Sigmoid colon (tissue), 7 donors: ENCODE measurements around the gene AP2A2. TPM values are rescaled to one million over a fixed set of nuclear protein-coding genes. Genes with fewer than 3 reads are reported as not detected.

Experiments used
- DNase-seq: peaks from one replicate; pipeline ENCODE4 v3.0.0-alpha.2; 2019
- H3K27ac ChIP-seq, 4 donors: fragments of 200-600 bp; sonication (generic); one replicate each; pipeline ENCODE4 v1.5.1; 2016 to 2019; ENCODE audit warnings: mild to moderate bottlenecking in 1 of 4
- H3K27me3 ChIP-seq, 3 donors: fragments of 200-600 bp; sonication (generic); one replicate each; pipeline ENCODE4 v1.5.1; 2019; ENCODE audit warnings: mild to moderate bottlenecking in 1 of 3
- H3K36me3 ChIP-seq, 4 donors: fragments of 200-600 bp; sonication (generic); one replicate each; pipeline ENCODE4 v1.5.1; 2016 to 2019
- H3K4me1 ChIP-seq, 4 donors: fragments of 200-600 bp; sonication (generic); one replicate each; pipeline ENCODE4 v1.5.1; 2017 to 2019
- H3K4me3 ChIP-seq, 4 donors: fragments of 200-600 bp; sonication (generic); one replicate each; pipeline ENCODE4 v1.5.1; 2017 to 2019; ENCODE audit warnings: mild to moderate bottlenecking in 2 of 4, moderate library complexity in 1 of 4
- H3K9me3 ChIP-seq, 4 donors: fragments of 200-600 bp in 3 of 4; sonication (generic) in 3 of 4; one replicate each; pipeline versions ENCODE4 v1.5.1 to v1.6.1; 2013 to 2019
- EP300 ChIP-seq, 4 donors: sonication (generic); formaldehyde crosslinking; IDR thresholded peaks; one replicate each; pipeline ENCODE4 v1.6.1; 2017; ENCODE audit warnings: antibody characterized with exemption in 4 of 4
- POLR2A ChIP-seq, 2 donors: fragments of 450-650 bp; IDR thresholded peaks; one replicate each; pipeline ENCODE4 v1.6.1; 2016; ENCODE audit warnings: antibody characterized with exemption in 2 of 2, mild to moderate bottlenecking in 2 of 2, moderate library complexity in 2 of 2
- POLR2AphosphoS5 ChIP-seq, 4 donors: sonication (generic); formaldehyde crosslinking; IDR thresholded peaks; one replicate each; pipeline ENCODE4 v1.6.1; 2017; ENCODE audit warnings: antibody characterized with exemption in 4 of 4
- WGBS, 2 donors: extraction: QIAGEN DNeasy Blood & Tissue Kit; methylation state at CpG; one replicate each; pipeline ENCODE4 v1.1.7; 2013; 5-methylcytosine and 5-hydroxymethylcytosine counted together
- intact Hi-C: fragments of 100-400 bp; cut with DNase I; formaldehyde crosslinking; loops from one replicate; pipeline ENCODE4 v1.15.1; 2023
- polyA plus RNA-seq, 3 donors: library from polyadenylated mRNA; stranded (reverse); fragments of 200-250 nt; gene quantifications; one replicate each; pipeline ENCODE4 v1.2.3, GENCODE V29; 2013
- total RNA-seq, 4 donors: library from RNA; depleted of rRNA; stranded (reverse); fragments of >200 nt; gene quantifications; one replicate each; pipeline ENCODE4 v1.1.0, GENCODE V29; 2016
- TF ChIP-seq, protein P1 (sequence below), 4 experiments: fragments of 450-650 bp in 3 of 4; fragments of 200-600 bp in 1 of 4; IDR thresholded peaks; one replicate each; pipeline ENCODE4 v1.5.1; 2016 to 2019; ENCODE audit warnings: antibody characterized with exemption in 4 of 4, mild to moderate bottlenecking in 3 of 4, moderate library complexity in 2 of 4
- donor health status: healthy with polysubstance abuse.
- donor health status: Bipolar disorder and iron deficiency.
- donor health status: healthy.

AP2A2 gene
- total and polyA plus RNA-seq, 7 donors, result 21.0 to 78.4 (median 47.0) TPM

DNA sequence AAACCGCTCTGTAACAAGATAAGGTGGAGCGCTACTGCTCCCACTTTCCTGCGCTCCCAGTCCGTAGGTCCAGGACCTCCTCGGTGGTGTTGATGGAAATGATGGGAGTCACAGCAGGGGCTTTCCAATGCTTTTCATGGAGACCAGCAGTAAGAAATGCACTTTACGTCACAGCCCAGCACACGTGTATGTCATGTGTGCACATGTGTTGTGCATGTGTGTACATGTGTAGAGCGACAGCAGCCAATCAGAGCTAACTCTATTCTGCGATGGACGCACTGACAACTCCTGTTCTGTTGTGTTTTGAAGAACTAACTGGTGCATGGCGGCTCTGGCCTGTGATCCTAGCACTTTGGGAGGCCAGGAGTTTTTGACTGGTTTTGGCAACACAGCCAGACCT, 16.3 kb upstream of the AP2A2 start:
- Histone ChIP-seq H3K4me3 (no peak overlapping the region), H3K9me3 (no peaks in the 10 kb centered on the region), H3K27me3 (no peaks in the 10 kb centered on the region), H3K36me3 (peaks cover 0 to 6% (median 3%) of the 10 kb centered on the region in 4 donors), H3K27ac (no peak overlapping the region), H3K4me1 (peaks cover 0 to 27% (median 18%) of the 10 kb centered on the region in 4 donors)
- TF ChIP-seq POLR2AphosphoS5 (IDR thresholded peaks at IDR 0.05) (no peak), POLR2A (IDR thresholded peaks at IDR 0.05) (no peak), EP300 (IDR thresholded peaks at IDR 0.05) (no peak)
- TF ChIP-seq, protein P1, sequence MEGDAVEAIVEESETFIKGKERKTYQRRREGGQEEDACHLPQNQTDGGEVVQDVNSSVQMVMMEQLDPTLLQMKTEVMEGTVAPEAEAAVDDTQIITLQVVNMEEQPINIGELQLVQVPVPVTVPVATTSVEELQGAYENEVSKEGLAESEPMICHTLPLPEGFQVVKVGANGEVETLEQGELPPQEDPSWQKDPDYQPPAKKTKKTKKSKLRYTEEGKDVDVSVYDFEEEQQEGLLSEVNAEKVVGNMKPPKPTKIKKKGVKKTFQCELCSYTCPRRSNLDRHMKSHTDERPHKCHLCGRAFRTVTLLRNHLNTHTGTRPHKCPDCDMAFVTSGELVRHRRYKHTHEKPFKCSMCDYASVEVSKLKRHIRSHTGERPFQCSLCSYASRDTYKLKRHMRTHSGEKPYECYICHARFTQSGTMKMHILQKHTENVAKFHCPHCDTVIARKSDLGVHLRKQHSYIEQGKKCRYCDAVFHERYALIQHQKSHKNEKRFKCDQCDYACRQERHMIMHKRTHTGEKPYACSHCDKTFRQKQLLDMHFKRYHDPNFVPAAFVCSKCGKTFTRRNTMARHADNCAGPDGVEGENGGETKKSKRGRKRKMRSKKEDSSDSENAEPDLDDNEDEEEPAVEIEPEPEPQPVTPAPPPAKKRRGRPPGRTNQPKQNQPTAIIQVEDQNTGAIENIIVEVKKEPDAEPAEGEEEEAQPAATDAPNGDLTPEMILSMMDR (IDR thresholded peaks at IDR 0.05), result no peak
- intact Hi-C loops, result no loop called here
- 93 to 94% methylated on average over 11 of the region's 11 CpGs for WGBS, 2 donors
- no peak for DNase-seq

DNA sequence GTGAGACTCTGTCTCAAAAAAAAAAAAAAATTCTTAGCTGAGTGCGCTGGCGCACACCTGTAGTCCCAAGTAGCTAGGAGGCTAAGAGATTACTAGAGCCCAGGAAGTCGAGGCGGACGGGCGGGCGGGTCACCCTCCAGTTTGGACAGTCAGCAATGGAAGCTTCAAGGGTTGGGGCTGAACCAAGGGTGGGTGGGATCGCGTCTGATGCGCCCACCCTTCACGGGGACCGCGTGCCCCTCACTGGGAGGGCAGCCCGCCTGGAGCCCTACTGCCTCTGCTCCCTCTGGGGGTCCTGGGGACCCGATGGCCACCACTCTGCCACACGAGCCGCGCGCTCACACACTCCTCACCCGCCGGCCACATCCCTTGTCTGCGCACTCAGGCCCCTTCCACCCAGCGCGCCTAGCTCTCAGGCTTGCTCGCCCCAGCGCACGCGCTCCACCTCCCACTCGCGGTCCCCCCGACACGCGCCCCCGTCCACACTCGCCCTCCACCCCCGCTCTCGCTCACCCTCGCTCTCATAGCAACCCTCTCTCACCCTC, 15.6 kb upstream of the AP2A2 start:
- 1 to 3% methylated on average over 38 of the region's 38 CpGs for WGBS, 2 donors
- Histone ChIP-seq H3K9me3 (no peaks in the 10 kb centered on the region), H3K27ac (peak overlapping the region; percentile 91 to 96 (median 94)), H3K27me3 (no peaks in the 10 kb centered on the region), H3K36me3 (peaks cover 0 to 4% (median 0%) of the 10 kb centered on the region in 4 donors), H3K4me3 (peak overlapping the region; percentile 73 to 93 (median 82)), H3K4me1 (peaks cover 0 to 27% (median 18%) of the 10 kb centered on the region in 4 donors)
- TF ChIP-seq EP300 (IDR thresholded peaks at IDR 0.05), result no peak
- TF ChIP-seq, protein P1 (IDR thresholded peaks at IDR 0.05), result no peak
- TF ChIP-seq POLR2AphosphoS5 (IDR thresholded peaks at IDR 0.05), result no peak
- no peak for TF ChIP-seq POLR2A (IDR thresholded peaks at IDR 0.05)
- intact Hi-C loops, result loop anchor here (2.0 to 5.0 kb wide), 2 partner anchors 15 to 63 kb away; partner anchors contain the start of gene AP2A2
- DNase-seq, result no peak

DNA sequence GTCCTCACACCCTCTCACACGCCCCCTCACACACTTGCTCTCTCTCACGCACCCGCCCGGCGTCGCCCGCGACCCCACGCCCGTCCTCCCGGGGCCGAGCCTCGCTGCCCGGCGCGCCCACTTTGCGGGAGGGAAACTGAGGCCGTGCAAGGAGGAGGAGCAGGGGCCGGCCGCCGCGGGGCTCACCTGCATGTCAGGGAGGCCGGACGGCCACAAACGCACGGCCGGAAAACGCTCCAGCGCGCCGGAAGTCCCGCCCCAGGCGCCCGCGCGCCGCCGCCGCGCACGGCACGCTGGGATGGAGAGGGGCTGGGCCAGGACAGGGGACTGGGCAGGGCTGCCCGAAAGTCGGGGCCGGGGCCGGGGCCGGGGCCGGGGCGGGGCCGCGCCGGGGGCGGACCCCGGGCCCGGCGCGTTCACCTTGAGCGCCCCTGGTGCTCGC, 15.1 kb upstream of the AP2A2 start, which contains the start of gene CHID1:
TSS of gene CHID1 (minus strand) at position 222 of the 442 bp plus-strand sequence. CDS start 5,994 bp downstream, outside the sequence.
- no peak for TF ChIP-seq POLR2A (IDR thresholded peaks at IDR 0.05)
- TF ChIP-seq POLR2AphosphoS5 (IDR thresholded peaks at IDR 0.05), result peak in 3 of 4 donors; percentile 59 to 78 (median 76)
- Histone ChIP-seq H3K4me3 (peak within 1 kb of the TSS; percentile 73 to 93 (median 82)), H3K36me3 (peaks cover 0 to 4% (median 0%) of the 10 kb centered on the region in 4 donors), H3K9me3 (no peaks in the 10 kb centered on the region), H3K27ac (peak within 1 kb of the TSS; percentile 91 to 96 (median 94)), H3K4me1 (peaks cover 0 to 27% (median 18%) of the 10 kb centered on the region in 4 donors), H3K27me3 (no peaks in the 10 kb centered on the region)
- intact Hi-C loops, result loop anchor here (2.0 to 5.0 kb wide), 2 partner anchors 14 to 63 kb away; partner anchors contain the start of gene AP2A2
- peak; percentile 90 for DNase-seq
- 1% methylated on average over 59 of the region's 59 CpGs for WGBS, 2 donors

DNA sequence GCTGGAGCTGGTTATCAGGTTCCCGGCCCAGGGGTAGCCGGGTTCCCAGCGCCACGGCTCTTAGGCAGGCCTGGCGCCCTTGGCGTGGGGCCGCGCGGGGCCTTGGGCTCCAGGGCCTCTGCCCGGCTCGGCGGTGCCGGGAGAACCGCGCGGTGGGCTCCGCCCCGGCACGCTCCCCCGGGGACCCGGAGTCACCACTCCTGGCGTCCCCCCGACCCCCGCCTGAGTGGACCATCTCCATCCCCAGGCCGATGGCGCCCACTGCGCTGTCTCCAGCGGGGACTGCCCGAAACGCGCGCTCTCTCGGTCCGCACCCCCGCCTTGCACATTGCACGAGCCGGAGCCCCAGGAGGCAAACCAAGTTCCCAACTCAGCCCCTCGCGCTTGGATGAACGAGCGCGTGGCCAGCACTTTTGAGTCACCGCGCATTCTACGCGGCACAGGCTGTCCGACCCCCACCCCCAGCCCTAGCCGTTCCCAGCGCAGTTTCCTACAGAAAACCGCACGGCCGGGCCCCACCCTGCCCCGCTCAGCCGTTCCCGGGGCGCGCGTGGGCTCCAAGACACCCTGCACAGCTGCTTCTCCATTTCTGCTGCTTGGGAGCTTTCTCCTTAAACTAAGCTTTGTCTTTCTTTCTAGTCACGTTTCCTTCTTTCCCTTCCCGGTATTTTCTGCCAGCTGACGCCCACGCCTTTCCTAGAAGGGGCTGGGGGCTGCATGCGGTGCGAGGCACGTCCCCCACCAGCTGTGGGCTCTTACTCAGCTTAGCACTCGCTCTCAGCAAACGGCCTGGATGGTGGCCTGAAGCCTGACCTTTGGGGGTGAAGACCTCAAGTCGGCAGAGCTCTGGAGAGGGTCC, 14.4 kb upstream of the AP2A2 start:
- intact Hi-C loops, result loop anchor here (2.0 to 5.0 kb wide), 2 partner anchors 14 to 64 kb away; partner anchors contain the start of gene AP2A2
- Histone ChIP-seq H3K27ac (peak overlapping the region; percentile 91 to 96 (median 94)), H3K4me3 (peak overlapping the region; percentile 73 to 93 (median 82)), H3K4me1 (peaks cover 0 to 27% (median 18%) of the 10 kb centered on the region in 4 donors), H3K27me3 (no peaks in the 10 kb centered on the region), H3K36me3 (peaks cover 0 to 4% (median 0%) of the 10 kb centered on the region in 4 donors), H3K9me3 (no peaks in the 10 kb centered on the region)
- no peak for DNase-seq
- no peak for TF ChIP-seq POLR2A (IDR thresholded peaks at IDR 0.05)
- peak in 2 of 4 donors; percentile 14 to 19 for TF ChIP-seq POLR2AphosphoS5 (IDR thresholded peaks at IDR 0.05)
- WGBS, 2 donors, result 2 to 3% methylated on average over 68 of the region's 68 CpGs

DNA sequence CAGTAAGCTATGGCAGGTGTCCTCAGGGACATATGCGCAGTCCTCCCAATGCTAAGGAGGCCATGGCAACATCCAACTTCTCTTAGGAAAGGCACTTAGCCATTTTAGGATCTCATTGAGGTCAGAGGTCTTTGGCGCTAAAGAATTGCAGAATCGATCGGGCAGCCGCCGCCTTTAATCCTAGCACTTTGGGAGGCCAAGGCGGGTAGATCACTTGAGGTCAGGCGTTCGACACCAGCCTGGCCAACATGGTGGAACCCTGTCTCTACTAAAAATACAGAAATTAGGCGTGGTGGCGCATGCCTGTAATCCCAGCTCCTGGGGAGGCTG, 13.8 kb upstream of the AP2A2 start:
- Histone ChIP-seq H3K9me3 (no peaks in the 10 kb centered on the region), H3K27ac (peak overlapping the region; percentile 91 to 96 (median 94)), H3K4me3 (peak overlapping the region in 2 of 4 donors; percentile 73 to 93), H3K4me1 (peaks cover 0 to 27% (median 18%) of the 10 kb centered on the region in 4 donors), H3K27me3 (no peaks in the 10 kb centered on the region), H3K36me3 (no peaks in the 10 kb centered on the region)
- DNase-seq, result no peak
- intact Hi-C loops, result loop anchor here (2.0 to 5.0 kb wide), 2 partner anchors 13 to 65 kb away; partner anchors contain the start of gene AP2A2
- no peak for TF ChIP-seq POLR2A (IDR thresholded peaks at IDR 0.05)
- no peak for TF ChIP-seq EP300 (IDR thresholded peaks at IDR 0.05)
- TF ChIP-seq, protein P1 (IDR thresholded peaks at IDR 0.05), result no peak
- TF ChIP-seq POLR2AphosphoS5 (IDR thresholded peaks at IDR 0.05), result no peak
- WGBS, 2 donors, result 95 to 96% methylated on average over 11 of the region's 11 CpGs
